CD4-positive, CD25-positive, alpha-beta regulatory T cell (primary cell): ENCODE measurements around the gene DHX15. TPM values are rescaled to one million over a fixed set of nuclear protein-coding genes. Genes with fewer than 3 reads are reported as not detected.
"Not testable (repeated sequence)": the region's sequence is repeated elsewhere in the genome, so short reads cannot be mapped to it uniquely, and the experiment has no call there.

Experiments used
- ATAC-seq, 2 donors: fragments of 150-1000 bp; cut with Tn5 transposase; one replicate each; pipeline ENCODE4 v1.10.0; 2021; ENCODE audit warnings: low read depth in 2 of 2, moderate number of reproducible peaks in 2 of 2, moderate library complexity in 1 of 2
- DNase-seq, 3 donors: peaks; one replicate each; pipeline versions ENCODE4 v3.0.0 to v3.0.0-alpha.2; 2012 to 2022; ENCODE audit warnings: mixed read lengths in 1 of 3
- H3K27ac ChIP-seq: one replicate; pipeline ENCODE4 v1.7.0; 2013; ENCODE audit warnings: mild to moderate bottlenecking, low read length; ENCODE audit not compliant: insufficient read depth, poor library complexity, severe bottlenecking
- H3K27me3 ChIP-seq: one replicate; pipeline ENCODE4 v1.7.0; 2013; ENCODE audit warnings: low read length; ENCODE audit not compliant: control insufficient read depth, insufficient read depth
- H3K36me3 ChIP-seq: one replicate; pipeline ENCODE4 v1.7.0; 2013; ENCODE audit warnings: mild to moderate bottlenecking, low read length, moderate library complexity; ENCODE audit not compliant: control insufficient read depth, insufficient read depth
- H3K4me1 ChIP-seq: 2 replicates; pipeline ENCODE4 v1.7.0; 2013; ENCODE audit warnings: mild to moderate bottlenecking, low read length; ENCODE audit not compliant: insufficient read depth, control insufficient read depth, poor library complexity, severe bottlenecking
- H3K4me3 ChIP-seq: one replicate; pipeline ENCODE4 v1.7.0; 2013; ENCODE audit warnings: low read depth, mild to moderate bottlenecking, low read length, moderate library complexity
- H3K9me3 ChIP-seq, 2 experiments: 1 replicate in 1 of 2; 2 replicates in 1 of 2; pipeline ENCODE4 v1.7.0; 2013; ENCODE audit warnings: low read length in 2 of 2, mild to moderate bottlenecking in 1 of 2, moderate library complexity in 1 of 2; ENCODE audit not compliant: control insufficient read depth in 2 of 2
- H3K27ac Mint-ChIP-seq, 3 donors: one replicate each; pipeline ENCODE4 v1.8.0; 2020 to 2022; ENCODE audit warnings: mild to moderate bottlenecking in 3 of 3, mixed read lengths in 3 of 3, moderate library complexity in 2 of 3
- H3K27me3 Mint-ChIP-seq: one replicate; pipeline ENCODE4 v1.8.0; 2022; ENCODE audit warnings: mild to moderate bottlenecking, mixed read lengths
- H3K36me3 Mint-ChIP-seq: one replicate; pipeline ENCODE4 v1.8.0; 2020; ENCODE audit warnings: mixed read lengths
- H3K4me1 Mint-ChIP-seq, 4 donors: one replicate each; pipeline ENCODE4 v1.8.0; 2020 to 2022; ENCODE audit warnings: mixed read lengths in 4 of 4, mild to moderate bottlenecking in 1 of 4
- H3K4me3 Mint-ChIP-seq, 4 donors: one replicate each; pipeline ENCODE4 v1.8.0; 2020 to 2022; ENCODE audit warnings: mild to moderate bottlenecking in 4 of 4, mixed read lengths in 4 of 4, moderate library complexity in 3 of 4
- H3K9me3 Mint-ChIP-seq, 7 donors: one replicate each; pipeline ENCODE4 v1.8.0; 2020 to 2022; ENCODE audit warnings: mixed read lengths in 7 of 7, mild to moderate bottlenecking in 3 of 7, moderate library complexity in 2 of 7
- polyA plus RNA-seq, 4 donors: library from polyadenylated mRNA; unstranded; fragments of 300-500 nt; fragmentation: Illumina TruSeq; gene quantifications; one replicate each; pipeline ENCODE4 v1.2.3, GENCODE V29; 2021
- total RNA-seq: library from RNA; stranded (reverse); gene quantifications from one replicate; pipeline ENCODE4 v1.2.3, GENCODE V29; 2022

DHX15 gene
- total and polyA plus RNA-seq, 5 donors from 2014 or later, result 43.2 to 169 (median 50.7) TPM

GRCh38 chr4:24503090-24503489, 81.3 kb downstream of the DHX15 start:
- H3K27ac ChIP-seq, H3K4me1 ChIP-seq, H3K27me3 Mint-ChIP-seq, H3K4me3 Mint-ChIP-seq, H3K36me3 ChIP-seq, H3K4me1 Mint-ChIP-seq, ATAC-seq, H3K27ac Mint-ChIP-seq, H3K9me3 Mint-ChIP-seq, H3K4me3 ChIP-seq, H3K9me3 ChIP-seq, DNase-seq, H3K36me3 Mint-ChIP-seq, H3K27me3 ChIP-seq: not testable (repeated sequence)

GRCh38 chr4:24497221-24497620, 87.1 kb downstream of the DHX15 start:
- Histone ChIP-seq H3K4me1 (no peaks in the 10 kb centered on the region), H3K27me3 (no peaks in the 10 kb centered on the region), H3K9me3 (no peaks in the 10 kb centered on the region), H3K36me3 (no peaks in the 10 kb centered on the region), H3K4me3 (no peak overlapping the region), H3K27ac (no peak overlapping the region)
- Mint-ChIP-seq H3K4me3 (no peak overlapping the region), H3K27me3 (peaks cover 4% of the 10 kb centered on the region), H3K36me3 (no peaks in the 10 kb centered on the region), H3K4me1 (no peaks in the 10 kb centered on the region), H3K27ac (peak overlapping the region in 1 of 3 donors; percentile 63), H3K9me3 (peaks cover 0 to 3% (median 0%) of the 10 kb centered on the region in 7 donors)
- no peak for ATAC-seq
- no peak for DNase-seq

- H3K27ac Mint-ChIP-seq, result peak overlapping the region in 1 of 3 donors; percentile 8
- H3K36me3 ChIP-seq, result no peaks in the 10 kb centered on the region
- DNase-seq (no peak), ATAC-seq (no peak)
- H3K27me3 ChIP-seq, result no peaks in the 10 kb centered on the region
- no peak overlapping the region for H3K4me3 ChIP-seq
- no peaks in the 10 kb centered on the region for H3K9me3 ChIP-seq
- no peak overlapping the region for H3K27ac ChIP-seq
- H3K4me3 Mint-ChIP-seq, result no peak overlapping the region
- H3K27me3 Mint-ChIP-seq, result peaks cover 4% of the 10 kb centered on the region
- no peaks in the 10 kb centered on the region for H3K4me1 Mint-ChIP-seq
- peaks cover 0 to 3% (median 0%) of the 10 kb centered on the region in 7 donors for H3K9me3 Mint-ChIP-seq
- H3K4me1 ChIP-seq, result no peaks in the 10 kb centered on the region
- H3K36me3 Mint-ChIP-seq, result no peaks in the 10 kb centered on the region
These were observed 87.8 kb downstream of the DHX15 start for GRCh38 chr4:24496597-24496996.

- no peaks in the 10 kb centered on the region for H3K27me3 Mint-ChIP-seq
- Histone ChIP-seq H3K36me3 (no peaks in the 10 kb centered on the region), H3K4me1 (no peaks in the 10 kb centered on the region), H3K27me3 (no peaks in the 10 kb centered on the region), H3K9me3 (no peaks in the 10 kb centered on the region), H3K27ac (no peak overlapping the region), H3K4me3 (no peak overlapping the region)
- DNase-seq (no peak), ATAC-seq (no peak)
- H3K4me3 Mint-ChIP-seq, result no peak overlapping the region
- no peaks in the 10 kb centered on the region for H3K36me3 Mint-ChIP-seq
- no peak overlapping the region for H3K27ac Mint-ChIP-seq
- H3K9me3 Mint-ChIP-seq, result peaks cover 0 to 3% (median 0%) of the 10 kb centered on the region in 7 donors
- no peaks in the 10 kb centered on the region for H3K4me1 Mint-ChIP-seq
These were observed 89.0 kb downstream of the DHX15 start for GRCh38 chr4:24495388-24495787.

GRCh38 chr4:24489870-24490269, 94.5 kb downstream of the DHX15 start:
- no peak overlapping the region for H3K4me3 Mint-ChIP-seq
- Histone ChIP-seq H3K36me3 (no peaks in the 10 kb centered on the region), H3K9me3 (no peaks in the 10 kb centered on the region), H3K4me3 (no peak overlapping the region), H3K4me1 (peaks cover 4% of the 10 kb centered on the region), H3K27me3 (peaks cover 9% of the 10 kb centered on the region), H3K27ac (no peak overlapping the region)
- ATAC-seq (no peak), DNase-seq (no peak)
- peaks cover 0 to 4% (median under 1%) of the 10 kb centered on the region in 4 donors for H3K4me1 Mint-ChIP-seq
- no peak overlapping the region for H3K27ac Mint-ChIP-seq
- H3K27me3 Mint-ChIP-seq, result no peaks in the 10 kb centered on the region
- H3K9me3 Mint-ChIP-seq, result peaks cover 0 to 2% (median 0%) of the 10 kb centered on the region in 7 donors
- H3K36me3 Mint-ChIP-seq, result no peaks in the 10 kb centered on the region

- H3K27ac Mint-ChIP-seq, result no peak overlapping the region
- Histone ChIP-seq H3K27me3 (peaks cover 9% of the 10 kb centered on the region), H3K9me3 (no peaks in the 10 kb centered on the region), H3K4me1 (peaks cover 4% of the 10 kb centered on the region), H3K27ac (no peak overlapping the region), H3K36me3 (no peaks in the 10 kb centered on the region), H3K4me3 (no peak overlapping the region)
- no peak for ATAC-seq
- H3K27me3 Mint-ChIP-seq, result no peaks in the 10 kb centered on the region
- DNase-seq, result peak; percentile 20 to 61 (median 36)
- H3K4me1 Mint-ChIP-seq, result peaks cover 0 to 4% (median under 1%) of the 10 kb centered on the region in 4 donors
- H3K9me3 Mint-ChIP-seq, result peaks cover 0 to 1% (median 0%) of the 10 kb centered on the region in 7 donors
- no peaks in the 10 kb centered on the region for H3K36me3 Mint-ChIP-seq
- no peak overlapping the region for H3K4me3 Mint-ChIP-seq
These were observed 95.8 kb downstream of the DHX15 start for GRCh38 chr4:24488399-24489164.

GRCh38 chr4:24482871-24483270, 101.5 kb downstream of the DHX15 start:
- H3K27ac Mint-ChIP-seq, result no peak overlapping the region
- ATAC-seq (no peak), DNase-seq (no peak)
- H3K4me3 Mint-ChIP-seq, result no peak overlapping the region
- Histone ChIP-seq H3K4me3 (no peak overlapping the region), H3K9me3 (no peaks in the 10 kb centered on the region), H3K36me3 (no peaks in the 10 kb centered on the region), H3K27ac (no peak overlapping the region), H3K4me1 (no peaks in the 10 kb centered on the region), H3K27me3 (peaks cover 4% of the 10 kb centered on the region)
- H3K36me3 Mint-ChIP-seq, result no peaks in the 10 kb centered on the region
- H3K27me3 Mint-ChIP-seq, result peaks cover 11% of the 10 kb centered on the region
- H3K4me1 Mint-ChIP-seq, result no peaks in the 10 kb centered on the region
- H3K9me3 Mint-ChIP-seq, result peaks cover 0 to 2% (median 0%) of the 10 kb centered on the region in 7 donors

- peaks cover 0 to 4% (median 0%) of the 10 kb centered on the region in 7 donors for H3K9me3 Mint-ChIP-seq
- H3K36me3 Mint-ChIP-seq, result no peaks in the 10 kb centered on the region
- H3K36me3 ChIP-seq, result no peaks in the 10 kb centered on the region
- no peak for ATAC-seq
- no peak overlapping the region for H3K4me3 Mint-ChIP-seq
- no peak for DNase-seq
- peaks cover 7% of the 10 kb centered on the region for H3K4me1 ChIP-seq
- H3K4me3 ChIP-seq, result no peak overlapping the region
- H3K27me3 ChIP-seq, result peaks cover 15% of the 10 kb centered on the region
- H3K9me3 ChIP-seq, result no peaks in the 10 kb centered on the region
- no peak overlapping the region for H3K27ac ChIP-seq
- peaks cover 50% of the 10 kb centered on the region for H3K27me3 Mint-ChIP-seq
- peaks cover 0 to 11% (median 5%) of the 10 kb centered on the region in 4 donors for H3K4me1 Mint-ChIP-seq
- no peak overlapping the region for H3K27ac Mint-ChIP-seq
These were observed 106.4 kb downstream of the DHX15 start for GRCh38 chr4:24477919-24478318.
